Measurements from ENCODE around the gene RHBDL1. TPM values are rescaled to one million over a fixed set of nuclear protein-coding genes. Genes with fewer than 3 reads are reported as not detected.
A peak's percentile ranks its signal among the peaks of the same experiment; 100 is the strongest.

The RHBDL1 gene
- total and polyA plus RNA-seq, 2 donors (not counting 1 experiment from before 2014, with no cell fraction given) = 0.76 to 7.1 TPM

DNA sequence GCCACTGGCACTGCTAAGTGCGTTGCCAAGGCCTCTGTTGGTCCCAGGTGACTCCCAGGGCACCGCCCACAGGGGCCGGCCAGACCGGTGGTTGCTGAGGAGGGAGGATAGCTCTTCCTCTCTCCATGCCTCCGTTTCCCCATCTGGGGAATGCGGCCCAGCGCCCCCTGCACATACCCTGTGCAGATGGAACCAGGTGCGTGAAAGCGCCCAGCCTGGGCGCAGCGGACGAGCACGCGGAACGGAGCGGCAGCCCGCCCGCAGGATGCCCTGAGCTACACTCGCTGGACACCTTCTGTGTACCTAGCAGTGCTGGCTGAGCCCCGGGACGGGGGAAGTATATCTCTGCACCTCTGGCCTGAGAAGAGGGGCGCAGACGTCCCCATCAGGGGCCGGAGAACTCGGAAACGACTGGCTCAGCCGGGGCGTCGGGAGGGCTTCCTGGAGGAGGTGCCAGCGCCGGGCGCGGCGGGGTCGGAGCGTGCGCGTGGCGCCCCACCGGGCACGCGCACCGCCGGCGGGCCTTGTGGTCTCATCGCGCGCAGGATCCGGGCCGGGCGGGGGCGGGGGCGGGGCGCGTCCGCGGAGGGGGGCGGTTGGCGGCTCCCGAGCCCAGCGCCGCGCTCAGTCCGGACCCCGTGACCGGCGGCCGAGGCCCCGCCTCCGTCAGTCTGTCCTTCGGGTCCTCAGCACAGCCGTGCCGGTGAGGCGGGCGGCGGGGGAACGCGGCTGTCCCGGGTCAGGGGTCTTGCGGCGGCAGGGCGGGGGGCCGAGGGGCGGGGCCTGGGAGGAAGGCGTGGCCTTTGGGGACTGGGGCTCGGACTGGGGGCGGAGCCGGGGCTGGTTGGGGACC lies 51.2 kb downstream of the RHBDL1 start, which contains the start of the genes CCDC78 and HAGHL:
Gene CCDC78 (minus strand): TSS at position 6 of the 853 bp plus-strand sequence. CDS start 76 bp downstream, outside the sequence.
Gene HAGHL (plus strand): TSS at position 669 of the 853 bp plus-strand sequence. CDS start 404 bp downstream, outside the sequence.
- Histone ChIP-seq H3K27me3 (ENCODE audit: control insufficient read depth, insufficient read depth, low read length) (no peaks in the 10 kb centered on the region), H3K4me3 (replicated peaks in 1 of 4; ENCODE audit: control extremely low read depth in 1 of 4, insufficient read depth in 1 of 4, low read depth in 3 of 4, low read length in 4 of 4) (peak within 1 kb of the TSS; percentile 48 to 75 (median 61)), H2AFZ (ENCODE audit: low read length) (no peak within 1 kb of the TSS), H3K79me2 (ENCODE audit: control insufficient read depth, insufficient read depth, low read length) (no peaks in the 10 kb centered on the region), H3K4me1 (ENCODE audit: control insufficient read depth, extremely low read depth, insufficient read depth, low read length) (no peaks in the 10 kb centered on the region), H3K4me2 (ENCODE audit: extremely low read depth, insufficient read depth, low read length) (peak within 1 kb of the TSS; percentile 83), H3K9me3 (ENCODE audit: control insufficient read depth, insufficient read depth, low read depth, low read length) (no peaks in the 10 kb centered on the region), H3K27ac (ENCODE audit: insufficient read depth, low read length) (no peak within 1 kb of the TSS), H3K9ac (ENCODE audit: insufficient read depth, low read length) (peak within 1 kb of the TSS; percentile 40), H3K36me3 (ENCODE audit: control insufficient read depth, insufficient read depth, low read length) (peaks cover 10% of the 10 kb centered on the region), H4K20me1 (ENCODE audit: control insufficient read depth, extremely low read depth, insufficient read depth, low read length) (no peaks in the 10 kb centered on the region)
- DNase-seq (ENCODE audit: low read depth in 2 of 2) = peak; percentile 24 to 40
- no peak for TF ChIP-seq EZH2 (IDR thresholded peaks at IDR 0.05; ENCODE audit: low read length, missing control alignments)
- TF ChIP-seq, protein P1, sequence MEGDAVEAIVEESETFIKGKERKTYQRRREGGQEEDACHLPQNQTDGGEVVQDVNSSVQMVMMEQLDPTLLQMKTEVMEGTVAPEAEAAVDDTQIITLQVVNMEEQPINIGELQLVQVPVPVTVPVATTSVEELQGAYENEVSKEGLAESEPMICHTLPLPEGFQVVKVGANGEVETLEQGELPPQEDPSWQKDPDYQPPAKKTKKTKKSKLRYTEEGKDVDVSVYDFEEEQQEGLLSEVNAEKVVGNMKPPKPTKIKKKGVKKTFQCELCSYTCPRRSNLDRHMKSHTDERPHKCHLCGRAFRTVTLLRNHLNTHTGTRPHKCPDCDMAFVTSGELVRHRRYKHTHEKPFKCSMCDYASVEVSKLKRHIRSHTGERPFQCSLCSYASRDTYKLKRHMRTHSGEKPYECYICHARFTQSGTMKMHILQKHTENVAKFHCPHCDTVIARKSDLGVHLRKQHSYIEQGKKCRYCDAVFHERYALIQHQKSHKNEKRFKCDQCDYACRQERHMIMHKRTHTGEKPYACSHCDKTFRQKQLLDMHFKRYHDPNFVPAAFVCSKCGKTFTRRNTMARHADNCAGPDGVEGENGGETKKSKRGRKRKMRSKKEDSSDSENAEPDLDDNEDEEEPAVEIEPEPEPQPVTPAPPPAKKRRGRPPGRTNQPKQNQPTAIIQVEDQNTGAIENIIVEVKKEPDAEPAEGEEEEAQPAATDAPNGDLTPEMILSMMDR (conservative IDR thresholded peaks at IDR 0.05 in 1 of 2, IDR thresholded peaks at IDR 0.05 in 1 of 2; ENCODE audit: low read depth in 1 of 2, low read length in 2 of 2) = no peak

DNA sequence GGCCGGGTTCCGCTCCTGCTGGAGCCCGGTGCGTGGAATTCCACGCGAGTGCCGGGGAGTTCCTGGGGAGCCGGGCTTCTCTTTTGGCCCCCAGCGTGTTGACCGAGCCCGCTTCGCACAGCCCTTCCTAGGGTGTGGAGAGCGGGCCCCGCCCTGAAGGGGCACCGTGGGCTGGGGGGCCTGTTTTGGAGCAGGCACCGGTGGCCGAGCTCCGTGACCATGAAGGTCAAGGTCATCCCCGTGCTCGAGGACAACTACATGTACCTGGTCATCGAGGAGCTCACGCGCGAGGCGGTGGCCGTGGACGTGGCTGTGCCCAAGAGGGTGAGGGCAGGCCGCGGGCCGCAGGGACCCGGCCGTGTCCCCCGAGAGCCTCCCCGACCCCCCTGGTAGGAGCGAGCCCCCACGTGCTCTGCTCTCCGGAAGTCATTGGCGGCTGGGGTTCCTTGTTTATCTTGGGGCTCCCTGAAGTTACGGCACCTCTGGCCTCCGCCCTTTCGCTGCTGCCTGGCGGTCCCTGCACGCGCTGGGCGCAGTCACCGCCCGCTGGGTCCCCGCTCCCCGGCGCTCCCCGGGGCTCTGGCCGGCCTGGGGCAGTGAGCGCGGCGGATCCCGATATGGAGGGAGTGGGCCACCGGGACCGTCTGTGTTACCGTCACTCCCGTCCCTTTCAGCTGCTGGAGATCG lies 52.0 kb downstream of the RHBDL1 start:
- Histone ChIP-seq H3K4me2 (ENCODE audit: extremely low read depth, insufficient read depth, low read length) (peak overlapping the region; percentile 83), H3K9me3 (ENCODE audit: control insufficient read depth, insufficient read depth, low read depth, low read length) (no peaks in the 10 kb centered on the region), H3K27me3 (ENCODE audit: control insufficient read depth, insufficient read depth, low read length) (no peaks in the 10 kb centered on the region), H3K36me3 (ENCODE audit: control insufficient read depth, insufficient read depth, low read length) (peaks cover 10% of the 10 kb centered on the region), H3K9ac (ENCODE audit: insufficient read depth, low read length) (peak overlapping the region; percentile 40), H3K27ac (ENCODE audit: insufficient read depth, low read length) (no peak overlapping the region), H3K4me1 (ENCODE audit: control insufficient read depth, extremely low read depth, insufficient read depth, low read length) (no peaks in the 10 kb centered on the region), H4K20me1 (ENCODE audit: control insufficient read depth, extremely low read depth, insufficient read depth, low read length) (no peaks in the 10 kb centered on the region), H3K4me3 (replicated peaks in 1 of 4; ENCODE audit: control extremely low read depth in 1 of 4, insufficient read depth in 1 of 4, low read depth in 3 of 4, low read length in 4 of 4) (peak overlapping the region; percentile 48 to 75 (median 61)), H3K79me2 (ENCODE audit: control insufficient read depth, insufficient read depth, low read length) (no peaks in the 10 kb centered on the region), H2AFZ (ENCODE audit: low read length) (no peak overlapping the region)
- DNase-seq (ENCODE audit: low read depth in 2 of 2) = no peak
- no peak for TF ChIP-seq EZH2 (IDR thresholded peaks at IDR 0.05; ENCODE audit: low read length, missing control alignments)
- TF ChIP-seq, protein P1 (conservative IDR thresholded peaks at IDR 0.05 in 1 of 2, IDR thresholded peaks at IDR 0.05 in 1 of 2; ENCODE audit: low read depth in 1 of 2, low read length in 2 of 2) = no peak

Other genes starting within 250 kb of the RHBDL1 start
- 16.4 and 21.3 TPM in 2 replicates for gene CAPN15, start 148.0 kb upstream of the RHBDL1 start, total RNA-seq
- 4.1 and 7.8 TPM in 2 replicates for gene CAPN15, start 148.0 kb upstream of the RHBDL1 start, polyA plus RNA-seq
- gene PRR35, start 115.3 kb upstream of the RHBDL1 start, total RNA-seq = not detected in 2 replicates
- gene PRR35, start 115.3 kb upstream of the RHBDL1 start, polyA plus RNA-seq = not detected in 2 replicates
- gene NHLRC4, start 108.7 kb upstream of the RHBDL1 start, total RNA-seq = 2.1 and 3.3 TPM in 2 replicates
- gene NHLRC4, start 108.7 kb upstream of the RHBDL1 start, polyA plus RNA-seq = 0.34 and 0.66 TPM in 2 replicates
- 20.5 and 22.3 TPM in 2 replicates for gene PIGQ, start 105.7 kb upstream of the RHBDL1 start, total RNA-seq
- 11.2 and 13.0 TPM in 2 replicates for gene PIGQ, start 105.7 kb upstream of the RHBDL1 start, polyA plus RNA-seq
- gene RAB40C, start 85.6 kb upstream of the RHBDL1 start, total RNA-seq = 9.8 and 11.6 TPM in 2 replicates
- gene RAB40C, start 85.6 kb upstream of the RHBDL1 start, polyA plus RNA-seq = 3.2 and 3.7 TPM in 2 replicates
- under 0.01 and 0.17 TPM in 2 replicates for gene WFIKKN1, start 44.7 kb upstream of the RHBDL1 start, total RNA-seq
- not detected in 2 replicates for gene WFIKKN1, start 44.7 kb upstream of the RHBDL1 start, polyA plus RNA-seq
- gene METTL26, start 39.4 kb upstream of the RHBDL1 start, total RNA-seq = 71.7 and 75.2 TPM in 2 replicates
- gene METTL26, start 39.4 kb upstream of the RHBDL1 start, polyA plus RNA-seq = 39.2 and 49.7 TPM in 2 replicates
- 18.0 and 21.8 TPM in 2 replicates for gene MCRIP2, start 33.8 kb upstream of the RHBDL1 start, total RNA-seq
- gene MCRIP2, start 33.8 kb upstream of the RHBDL1 start, polyA plus RNA-seq = 2.8 and 3.4 TPM in 2 replicates
- gene WDR90, start 26.3 kb upstream of the RHBDL1 start, total RNA-seq = 4.6 and 4.8 TPM in 2 replicates
- 2.9 and 4.4 TPM in 2 replicates for gene WDR90, start 26.3 kb upstream of the RHBDL1 start, polyA plus RNA-seq
- 27.7 and 29.6 TPM in 2 replicates for gene RHOT2, start 7.5 kb upstream of the RHBDL1 start, total RNA-seq
- 35.4 and 39.7 TPM in 2 replicates for gene RHOT2, start 7.5 kb upstream of the RHBDL1 start, polyA plus RNA-seq
- gene STUB1, start 4.7 kb downstream of the RHBDL1 start, total RNA-seq = 114 and 133 TPM in 2 replicates
- gene STUB1, start 4.7 kb downstream of the RHBDL1 start, polyA plus RNA-seq = 94.6 and 146 TPM in 2 replicates
- 19.8 and 23.8 TPM in 2 replicates for gene JMJD8, start 8.7 kb downstream of the RHBDL1 start, total RNA-seq
- 31.5 and 37.8 TPM in 2 replicates for gene JMJD8, start 8.7 kb downstream of the RHBDL1 start, polyA plus RNA-seq
- 5.6 and 6.1 TPM in 2 replicates for gene WDR24, start 14.7 kb downstream of the RHBDL1 start, total RNA-seq
- 2.1 and 3.5 TPM in 2 replicates for gene WDR24, start 14.7 kb downstream of the RHBDL1 start, polyA plus RNA-seq
- gene FBXL16, start 30.1 kb downstream of the RHBDL1 start, total RNA-seq = not detected in 2 replicates
- 0.07 and 0.14 TPM in 2 replicates for gene FBXL16, start 30.1 kb downstream of the RHBDL1 start, polyA plus RNA-seq
- gene METRN, start 39.4 kb downstream of the RHBDL1 start, total RNA-seq = 35.3 and 37.5 TPM in 2 replicates
- gene METRN, start 39.4 kb downstream of the RHBDL1 start, polyA plus RNA-seq = 5.3 and 6.1 TPM in 2 replicates
- 24.9 and 31.5 TPM in 2 replicates for gene ANTKMT, start 45.5 kb downstream of the RHBDL1 start, total RNA-seq
- gene ANTKMT, start 45.5 kb downstream of the RHBDL1 start, polyA plus RNA-seq = 4.5 and 6.1 TPM in 2 replicates
- 1.0 and 1.8 TPM in 2 replicates for gene CCDC78, start 50.8 kb downstream of the RHBDL1 start, total RNA-seq
- 0.50 and 0.64 TPM in 2 replicates for gene CCDC78, start 50.8 kb downstream of the RHBDL1 start, polyA plus RNA-seq
- 14.1 and 16.3 TPM in 2 replicates for gene HAGHL, start 51.4 kb downstream of the RHBDL1 start, total RNA-seq
- 3.1 and 3.7 TPM in 2 replicates for gene HAGHL, start 51.4 kb downstream of the RHBDL1 start, polyA plus RNA-seq
- gene CIAO3, start 65.3 kb downstream of the RHBDL1 start, total RNA-seq = 31.0 and 38.0 TPM in 2 replicates
- gene CIAO3, start 65.3 kb downstream of the RHBDL1 start, polyA plus RNA-seq = 9.3 and 14.2 TPM in 2 replicates
- gene MSLN, start 85.1 kb downstream of the RHBDL1 start, total RNA-seq = not detected in 2 replicates
- gene MSLN, start 85.1 kb downstream of the RHBDL1 start, polyA plus RNA-seq = not detected in 2 replicates
- gene RPUSD1, start 112.7 kb downstream of the RHBDL1 start, total RNA-seq = 15.9 and 16.2 TPM in 2 replicates
- 8.2 and 10.3 TPM in 2 replicates for gene RPUSD1, start 112.7 kb downstream of the RHBDL1 start, polyA plus RNA-seq
- gene CHTF18, start 112.9 kb downstream of the RHBDL1 start, total RNA-seq = 1.3 and 4.3 TPM in 2 replicates
- gene CHTF18, start 112.9 kb downstream of the RHBDL1 start, polyA plus RNA-seq = 1.1 and 5.7 TPM in 2 replicates
- gene GNG13, start 125.1 kb downstream of the RHBDL1 start, total RNA-seq = not detected in 2 replicates
- gene GNG13, start 125.1 kb downstream of the RHBDL1 start, polyA plus RNA-seq = not detected in 2 replicates

Data from fibroblast of lung (primary cell).